Activated B cell treated with CpG ODN at 0.5 μM for 24 hours (primary cell): Measurements from ENCODE around the gene WNK2. TPM values are rescaled to one million over a fixed set of nuclear protein-coding genes. Genes with fewer than 3 reads are reported as not detected.

Experiments used
- ATAC-seq: fragments of 200-7000 bp; cut with Tn5 transposase; one replicate; pipeline ENCODE4 v1.10.0; 2021; ENCODE audit warnings: low read depth, mild to moderate bottlenecking, moderate library complexity
- CTCF ChIA-PET: fragments of 350-600 bp; sonication (Branson Sonifier 250); formaldehyde crosslinking; loops from one replicate; lab custom pipeline; 2021; ENCODE audit warnings: antibody characterized with exemption; lab: Charles Lee
- POLR2A ChIA-PET: fragments of 350-600 bp; sonication (Branson Sonifier 250); formaldehyde crosslinking; loops from one replicate; lab custom pipeline; 2021; ENCODE audit warnings: antibody characterized with exemption; lab: Charles Lee
- DNase-seq: peaks from one replicate; pipeline ENCODE4 v3.0.0; 2022
- H3K27ac Mint-ChIP-seq: one replicate; pipeline ENCODE4 v1.8.0; 2020; ENCODE audit warnings: mixed read lengths
- H3K27me3 Mint-ChIP-seq: one replicate; pipeline ENCODE4 v1.8.0; 2021; ENCODE audit warnings: mixed read lengths
- H3K36me3 Mint-ChIP-seq: one replicate; pipeline ENCODE4 v1.8.0; 2021; ENCODE audit warnings: low read depth, mixed read lengths
- H3K4me1 Mint-ChIP-seq: one replicate; pipeline ENCODE4 v1.8.0; 2021; ENCODE audit warnings: mixed read lengths
- H3K4me3 Mint-ChIP-seq: one replicate; pipeline ENCODE4 v1.8.0; 2020; ENCODE audit warnings: mild to moderate bottlenecking, mixed read lengths
- H3K9me3 Mint-ChIP-seq: one replicate; pipeline ENCODE4 v1.8.0; 2020; ENCODE audit warnings: mixed read lengths
- intact Hi-C: fragments of 100-400 bp; cut with micrococcal nuclease; formaldehyde crosslinking; loops from one replicate; pipeline ENCODE4 v1.15.1; 2024
- total RNA-seq: library from RNA; stranded (reverse); gene quantifications from 2 replicates; pipeline ENCODE4 v1.2.3, GENCODE V29; 2022
- TF ChIP-seq, protein P1 (sequence below): fragments of 200-600 bp; IDR thresholded peaks from one replicate; pipeline ENCODE4 v1.8.0; 2022; ENCODE audit warnings: antibody characterized with exemption, mild to moderate bottlenecking

The WNK2 gene
- total RNA-seq, 1 donor from 2014 or later = 0.24 TPM

DNA sequence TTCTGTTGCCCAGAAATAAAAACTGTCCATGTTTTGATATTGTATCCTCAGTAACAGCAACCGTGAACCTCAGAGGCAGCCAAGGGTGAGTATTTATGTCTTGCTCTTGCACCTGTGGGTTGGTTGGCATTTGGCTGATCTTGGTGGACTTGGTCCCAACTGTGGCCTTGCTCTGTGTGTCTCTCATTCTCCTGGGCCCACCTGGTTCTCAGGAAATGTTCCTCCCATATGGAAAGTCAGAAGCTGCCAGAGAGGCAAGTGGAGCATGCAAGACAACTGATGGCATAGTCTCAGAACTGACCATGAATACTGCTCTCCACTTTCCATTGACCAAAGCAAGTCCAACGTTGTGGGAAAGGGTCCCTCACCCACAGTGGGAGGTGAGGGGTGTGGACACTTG, 36.3 kb upstream of the WNK2 start:
- CTCF ChIA-PET = no interaction called here
- intact Hi-C loops = no loop called here
- TF ChIP-seq, protein P1, sequence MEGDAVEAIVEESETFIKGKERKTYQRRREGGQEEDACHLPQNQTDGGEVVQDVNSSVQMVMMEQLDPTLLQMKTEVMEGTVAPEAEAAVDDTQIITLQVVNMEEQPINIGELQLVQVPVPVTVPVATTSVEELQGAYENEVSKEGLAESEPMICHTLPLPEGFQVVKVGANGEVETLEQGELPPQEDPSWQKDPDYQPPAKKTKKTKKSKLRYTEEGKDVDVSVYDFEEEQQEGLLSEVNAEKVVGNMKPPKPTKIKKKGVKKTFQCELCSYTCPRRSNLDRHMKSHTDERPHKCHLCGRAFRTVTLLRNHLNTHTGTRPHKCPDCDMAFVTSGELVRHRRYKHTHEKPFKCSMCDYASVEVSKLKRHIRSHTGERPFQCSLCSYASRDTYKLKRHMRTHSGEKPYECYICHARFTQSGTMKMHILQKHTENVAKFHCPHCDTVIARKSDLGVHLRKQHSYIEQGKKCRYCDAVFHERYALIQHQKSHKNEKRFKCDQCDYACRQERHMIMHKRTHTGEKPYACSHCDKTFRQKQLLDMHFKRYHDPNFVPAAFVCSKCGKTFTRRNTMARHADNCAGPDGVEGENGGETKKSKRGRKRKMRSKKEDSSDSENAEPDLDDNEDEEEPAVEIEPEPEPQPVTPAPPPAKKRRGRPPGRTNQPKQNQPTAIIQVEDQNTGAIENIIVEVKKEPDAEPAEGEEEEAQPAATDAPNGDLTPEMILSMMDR = no peak
- Mint-ChIP-seq H3K4me3 (no peak overlapping the region), H3K27ac (no peak overlapping the region), H3K27me3 (no peaks in the 10 kb centered on the region), H3K4me1 (peaks cover 24% of the 10 kb centered on the region), H3K36me3 (no peaks in the 10 kb centered on the region), H3K9me3 (peaks cover 4% of the 10 kb centered on the region)
- ATAC-seq (no peak), DNase-seq (no peak)
- POLR2A ChIA-PET = no interaction called here

DNA sequence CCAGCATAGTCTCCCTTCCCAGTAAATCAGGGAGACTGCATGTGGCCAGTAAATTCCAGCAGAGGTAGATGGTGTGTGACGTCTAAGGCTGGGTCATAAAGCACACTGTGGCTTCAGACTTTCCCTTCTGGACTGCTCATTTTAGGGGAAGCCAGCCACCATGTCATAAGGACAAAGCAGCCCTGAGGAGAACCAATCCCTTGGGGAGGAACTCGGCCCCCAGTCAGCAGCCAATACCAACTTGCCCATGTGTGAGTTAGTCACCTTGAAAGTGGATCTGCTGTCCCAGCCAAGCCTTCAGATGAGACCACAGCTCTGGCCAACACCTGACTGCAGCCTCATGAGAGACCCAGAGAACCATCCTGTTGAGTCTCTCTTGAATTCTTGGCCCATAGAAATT, 35.2 kb upstream of the WNK2 start:
- POLR2A ChIA-PET = no interaction called here
- CTCF ChIA-PET = no interaction called here
- Mint-ChIP-seq H3K27ac (no peak overlapping the region), H3K9me3 (peaks cover 4% of the 10 kb centered on the region), H3K36me3 (no peaks in the 10 kb centered on the region), H3K4me1 (peaks cover 17% of the 10 kb centered on the region), H3K4me3 (no peak overlapping the region), H3K27me3 (no peaks in the 10 kb centered on the region)
- intact Hi-C loops = no loop called here
- TF ChIP-seq, protein P1 = no peak
- ATAC-seq (no peak), DNase-seq (no peak)

DNA sequence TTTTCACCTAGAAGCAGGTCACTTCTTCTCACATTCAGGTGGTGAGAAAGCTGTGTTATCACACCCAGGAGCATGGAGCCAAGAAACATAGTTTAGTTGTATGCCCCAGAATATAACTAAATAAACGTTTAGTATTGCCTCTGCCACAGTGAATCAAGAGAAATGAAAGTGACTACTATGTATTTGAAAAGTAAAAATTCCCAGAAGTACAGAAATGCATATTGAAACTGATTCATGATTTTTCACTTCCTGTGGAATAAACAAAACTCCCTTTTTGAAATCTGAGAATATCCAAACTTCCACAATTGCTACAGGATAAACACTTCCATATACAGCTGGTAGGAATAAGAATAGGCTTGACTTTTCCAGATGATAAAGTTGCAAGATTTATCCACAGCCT, 34.6 kb upstream of the WNK2 start:
- CTCF ChIA-PET = no interaction called here
- no peak for DNase-seq
- Mint-ChIP-seq H3K4me3 (no peak overlapping the region), H3K9me3 (peaks cover 4% of the 10 kb centered on the region), H3K36me3 (no peaks in the 10 kb centered on the region), H3K27ac (no peak overlapping the region), H3K27me3 (no peaks in the 10 kb centered on the region), H3K4me1 (peaks cover 10% of the 10 kb centered on the region)
- POLR2A ChIA-PET = no interaction called here
- intact Hi-C loops = no loop called here
- ATAC-seq = no peak
- TF ChIP-seq, protein P1 = no peak

DNA sequence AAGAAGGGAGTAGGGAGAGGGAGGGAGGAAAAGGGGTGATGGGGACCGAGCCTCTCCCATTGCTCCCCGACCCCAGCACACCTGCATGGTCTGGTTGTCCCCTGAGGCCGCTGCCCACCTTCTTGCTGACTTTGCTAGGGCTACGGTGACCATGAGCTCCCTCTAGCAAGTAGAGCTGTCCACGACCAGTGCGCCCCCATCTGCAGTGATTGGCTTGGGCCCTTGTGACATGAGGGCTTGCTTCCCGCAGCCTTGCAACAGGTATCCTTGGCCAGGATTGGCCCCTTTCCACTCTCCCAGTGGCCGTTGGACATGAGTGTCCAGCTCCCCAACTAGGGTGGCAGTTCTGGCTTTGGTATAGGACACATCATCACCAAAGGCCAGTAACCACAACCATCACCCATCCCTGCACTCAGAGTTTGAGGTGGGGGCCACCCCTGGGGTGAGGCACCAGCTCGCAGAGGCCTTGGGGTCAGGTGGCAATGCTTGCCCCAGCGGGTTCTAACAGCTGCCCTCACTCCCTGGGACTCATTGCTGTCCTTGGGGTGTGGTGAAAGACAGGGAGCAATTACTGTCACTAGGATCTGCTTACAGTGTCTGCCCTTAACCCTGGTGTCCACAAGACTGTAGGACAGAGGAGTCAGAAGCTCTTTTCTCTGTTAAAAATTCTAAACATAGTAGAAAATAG, 32.7 kb upstream of the WNK2 start:
- peaks cover 4% of the 10 kb centered on the region for H3K9me3 Mint-ChIP-seq
- intact Hi-C loops = no loop called here
- ATAC-seq = no peak
- ChIA-PET POLR2A (interaction anchor here (0.9 kb wide), 1 partner anchor 17 kb away, joined by 3 read pairs; the partner anchor contains the start of gene NINJ1), CTCF (no interaction called here)
- peaks cover 6% of the 10 kb centered on the region for H3K4me1 Mint-ChIP-seq
- no peak for DNase-seq
- H3K36me3 Mint-ChIP-seq = no peaks in the 10 kb centered on the region
- TF ChIP-seq, protein P1 = no peak
- no peak overlapping the region for H3K27ac Mint-ChIP-seq
- no peak overlapping the region for H3K4me3 Mint-ChIP-seq
- H3K27me3 Mint-ChIP-seq = no peaks in the 10 kb centered on the region

- Mint-ChIP-seq H3K27ac (no peak overlapping the region), H3K9me3 (no peaks in the 10 kb centered on the region), H3K4me1 (no peaks in the 10 kb centered on the region), H3K4me3 (no peak overlapping the region), H3K27me3 (no peaks in the 10 kb centered on the region), H3K36me3 (no peaks in the 10 kb centered on the region)
- TF ChIP-seq, protein P1 = no peak
- CTCF ChIA-PET = no interaction called here
- intact Hi-C loops = no loop called here
- DNase-seq (no peak), ATAC-seq (peak; percentile 31)
- POLR2A ChIA-PET = no interaction called here
Observed at GRCh38 chr9:93154293-93154903, 29.5 kb upstream of the WNK2 start.
